Small intestine (tissue), 7 donors: ENCODE measurements around the gene MAP3K10. TPM values are rescaled to one million over a fixed set of nuclear protein-coding genes. Genes with fewer than 3 reads are reported as not detected.

Experiments used
- DNase-seq, 2 donors: peaks; one replicate each; pipeline versions ENCODE4 v3.0.0 to v3.0.0-alpha.2; 2013
- FAIRE-seq: peaks from 2 replicates; lab custom pipeline; 2012; peaks lifted over from hg19 to GRCh38; lab: Jason Lieb, UNC
- H3K27ac ChIP-seq, 3 donors: one replicate each; pipeline ENCODE4 v1.5.1; 2013; ENCODE audit warnings: low read length in 2 of 3, mild to moderate bottlenecking in 2 of 3, control low read depth in 1 of 3, inconsistent platforms in 1 of 3, low read depth in 1 of 3, moderate library complexity in 1 of 3
- H3K27me3 ChIP-seq, 3 donors: one replicate each; pipeline ENCODE4 v1.6.1; 2013; ENCODE audit warnings: low read length in 3 of 3, inconsistent platforms in 1 of 3; ENCODE audit not compliant: control insufficient read depth in 3 of 3, insufficient read depth in 3 of 3
- H3K36me3 ChIP-seq, 3 donors: one replicate each; pipeline ENCODE4 v1.6.1; 2013; ENCODE audit warnings: low read length in 3 of 3, inconsistent platforms in 1 of 3, low read depth in 1 of 3, mild to moderate bottlenecking in 1 of 3, moderate library complexity in 1 of 3; ENCODE audit not compliant: control insufficient read depth in 3 of 3, insufficient read depth in 2 of 3
- H3K4me1 ChIP-seq, 3 donors: one replicate each; pipeline ENCODE4 v1.6.1; 2013; ENCODE audit warnings: low read length in 2 of 3, inconsistent platforms in 1 of 3, low read depth in 1 of 3, mild to moderate bottlenecking in 1 of 3, moderate library complexity in 1 of 3; ENCODE audit not compliant: control insufficient read depth in 3 of 3, insufficient read depth in 2 of 3
- H3K4me3 ChIP-seq, 3 donors: one replicate each; pipeline ENCODE4 v1.5.1; 2013; ENCODE audit warnings: low read length in 3 of 3, control low read depth in 1 of 3, inconsistent platforms in 1 of 3, low read depth in 1 of 3, mild to moderate bottlenecking in 1 of 3, moderate library complexity in 1 of 3
- H3K9me3 ChIP-seq, 2 donors: one replicate each; pipeline ENCODE4 v1.6.1; 2013; ENCODE audit warnings: low read depth in 1 of 2, low read length in 1 of 2; ENCODE audit not compliant: control insufficient read depth in 2 of 2, insufficient read depth in 1 of 2
- WGBS, 3 donors: extraction: QIAGEN DNeasy Blood & Tissue Kit; methylation state at CpG; one replicate each; pipeline ENCODE4 v1.1.7; 2013; 5-methylcytosine and 5-hydroxymethylcytosine counted together
- polyA plus RNA-seq, 4 donors: library from polyadenylated mRNA; stranded (reverse) in 3 of 4; unstranded in 1 of 4; fragments of 200-250 nt in 3 of 4; fragments of 120-200 nt in 1 of 4; gene quantifications; one replicate each; pipeline versions ENCODE4 v1.2.1 to v1.2.3, GENCODE V29; 2013
- donor health status: healthy with polysubstance abuse.
- donor health status: control.
- donor health status: control.
- donor health status: Bipolar disorder and iron deficiency.
- donor health status: healthy.

MAP3K10 gene
- polyA plus RNA-seq, 4 donors: 5.4 to 9.7 (median 6.9) TPM

GRCh38 chr19:40241809-40242384, 50.7 kb downstream of the MAP3K10 start:
- WGBS, 3 donors: 81 to 89% (median 88%) methylated on average over 21 of the region's 21 CpGs
- H3K4me1 ChIP-seq: no peaks in the 10 kb centered on the region
- H3K27ac ChIP-seq: no peak overlapping the region
- DNase-seq: no peak
- H3K36me3 ChIP-seq: peaks cover 5 to 74% (median 9%) of the 10 kb centered on the region in 3 donors
- H3K4me3 ChIP-seq: no peak overlapping the region
- H3K27me3 ChIP-seq: no peaks in the 10 kb centered on the region
- FAIRE-seq: no peak
- no peaks in the 10 kb centered on the region for H3K9me3 ChIP-seq

- FAIRE-seq (no peak), DNase-seq (no peak)
- no peaks in the 10 kb centered on the region for H3K9me3 ChIP-seq
- H3K27ac ChIP-seq: no peak overlapping the region
- no peak overlapping the region for H3K4me3 ChIP-seq
- peaks cover 5 to 74% (median 9%) of the 10 kb centered on the region in 3 donors for H3K36me3 ChIP-seq
- 90 to 94% (median 90%) methylated on average over 11 to 12 of the region's 12 CpGs for WGBS, 3 donors
- H3K4me1 ChIP-seq: no peaks in the 10 kb centered on the region
- no peaks in the 10 kb centered on the region for H3K27me3 ChIP-seq
These were observed 51.3 kb downstream of the MAP3K10 start for GRCh38 chr19:40242480-40242879.

GRCh38 chr19:40243181-40243580, 52.0 kb downstream of the MAP3K10 start:
- 94 to 97% (median 95%) methylated on average over 2 of the region's 2 CpGs for WGBS, 3 donors

GRCh38 chr19:40244579-40245317, 53.5 kb downstream of the MAP3K10 start:
- Histone ChIP-seq H3K27ac (no peak overlapping the region), H3K27me3 (no peaks in the 10 kb centered on the region), H3K9me3 (no peaks in the 10 kb centered on the region), H3K36me3 (peaks cover 2 to 71% (median 5%) of the 10 kb centered on the region in 3 donors), H3K4me3 (no peak overlapping the region), H3K4me1 (no peaks in the 10 kb centered on the region)
- 83 to 91% (median 89%) methylated on average over 12 of the region's 12 CpGs for WGBS, 3 donors
- no peak for DNase-seq
- no peak for FAIRE-seq

More at GRCh38 chr19:40243181-40243580, 52.0 kb downstream of the MAP3K10 start:
- H3K27me3 ChIP-seq: no peaks in the 10 kb centered on the region
- no peak overlapping the region for H3K4me3 ChIP-seq
- DNase-seq (no peak), FAIRE-seq (no peak)
- no peaks in the 10 kb centered on the region for H3K4me1 ChIP-seq
- no peaks in the 10 kb centered on the region for H3K9me3 ChIP-seq
- H3K27ac ChIP-seq: no peak overlapping the region
- peaks cover 2 to 74% (median 9%) of the 10 kb centered on the region in 3 donors for H3K36me3 ChIP-seq

- no peak for DNase-seq
- Histone ChIP-seq H3K4me3 (no peak overlapping the region), H3K27ac (no peak overlapping the region), H3K27me3 (no peaks in the 10 kb centered on the region), H3K9me3 (no peaks in the 10 kb centered on the region), H3K36me3 (peaks cover 2 to 70% (median 4%) of the 10 kb centered on the region in 3 donors), H3K4me1 (no peaks in the 10 kb centered on the region)
- WGBS, 3 donors: 75 to 87% (median 83%) methylated on average over 9 of the region's 9 CpGs
- FAIRE-seq: no peak
These were observed 54.4 kb downstream of the MAP3K10 start for GRCh38 chr19:40245506-40246128.

GRCh38 chr19:40246292-40247073, 55.3 kb downstream of the MAP3K10 start:
- H3K4me1 ChIP-seq: no peaks in the 10 kb centered on the region
- H3K9me3 ChIP-seq: no peaks in the 10 kb centered on the region
- WGBS, 3 donors: 95 to 96% (median 96%) methylated on average over 15 to 16 of the region's 16 CpGs
- no peak for DNase-seq
- peaks cover 2 to 67% (median 4%) of the 10 kb centered on the region in 3 donors for H3K36me3 ChIP-seq
- no peak overlapping the region for H3K4me3 ChIP-seq
- no peak overlapping the region for H3K27ac ChIP-seq
- no peaks in the 10 kb centered on the region for H3K27me3 ChIP-seq
- FAIRE-seq: no peak

- WGBS, 3 donors: 84 to 91% (median 86%) methylated on average over 6 of the region's 6 CpGs
- H3K27me3 ChIP-seq: no peaks in the 10 kb centered on the region
- H3K9me3 ChIP-seq: no peaks in the 10 kb centered on the region
- DNase-seq: no peak
- no peak overlapping the region for H3K4me3 ChIP-seq
- H3K4me1 ChIP-seq: no peaks in the 10 kb centered on the region
- peaks cover under 1 to 66% (median 8%) of the 10 kb centered on the region in 3 donors for H3K36me3 ChIP-seq
- H3K27ac ChIP-seq: no peak overlapping the region
- FAIRE-seq: no peak
These were observed 56.0 kb downstream of the MAP3K10 start for GRCh38 chr19:40247178-40247577.

GRCh38 chr19:40247735-40248262, 56.6 kb downstream of the MAP3K10 start:
- FAIRE-seq (no peak), DNase-seq (no peak)
- Histone ChIP-seq H3K4me3 (no peak overlapping the region), H3K9me3 (no peaks in the 10 kb centered on the region), H3K36me3 (peaks cover 2 to 64% (median 9%) of the 10 kb centered on the region in 3 donors), H3K27me3 (no peaks in the 10 kb centered on the region), H3K27ac (no peak overlapping the region), H3K4me1 (no peaks in the 10 kb centered on the region)
- WGBS, 3 donors: 80 to 90% (median 88%) methylated on average over 12 of the region's 12 CpGs
